Stimulated activated CD4-positive, alpha-beta T cell treated with anti-CD3 and anti-CD28 coated beads, TNF-alpha, amount 100 ng/mL, for 1 hour (primary cell): ENCODE data around the gene SOX6.
"Not testable (repeated sequence)": the region's sequence is repeated elsewhere in the genome, so short reads cannot be mapped to it uniquely, and the experiment has no call there.

Source experiments
- DNase-seq, 3 donors: peaks; one replicate each; pipeline ENCODE4 v3.0.0-alpha.2; 2020; ENCODE audit warnings: low read depth in 3 of 3, low spot score in 1 of 3

SOX6 gene

DNA sequence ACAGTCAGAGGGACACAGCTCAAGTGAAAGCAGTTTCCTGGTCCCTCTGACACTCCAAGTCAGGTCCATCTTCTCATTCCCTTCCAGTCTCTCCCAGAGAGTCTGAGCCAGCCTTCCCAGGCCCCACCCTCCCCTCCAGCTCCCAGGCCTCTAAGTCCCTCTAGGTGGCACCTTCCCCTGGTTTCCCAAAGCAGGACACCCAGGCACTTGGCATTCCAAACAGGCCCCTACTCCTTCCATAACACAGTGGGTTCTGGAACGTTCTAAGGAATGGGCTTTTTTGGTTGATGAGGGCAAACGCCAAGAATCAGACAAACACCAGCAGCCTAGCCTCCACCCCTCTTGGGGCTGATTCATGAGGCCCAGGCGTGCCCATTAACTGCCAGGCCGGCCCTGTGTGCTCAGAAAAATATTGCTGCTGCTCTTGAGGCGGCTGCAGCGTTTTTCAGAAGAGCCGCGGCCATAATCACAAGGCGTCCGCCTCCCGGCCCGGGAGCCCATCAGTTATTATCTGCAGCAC lies 418.7 kb downstream of the SOX6 start:
- DNase-seq, result no peak

DNA sequence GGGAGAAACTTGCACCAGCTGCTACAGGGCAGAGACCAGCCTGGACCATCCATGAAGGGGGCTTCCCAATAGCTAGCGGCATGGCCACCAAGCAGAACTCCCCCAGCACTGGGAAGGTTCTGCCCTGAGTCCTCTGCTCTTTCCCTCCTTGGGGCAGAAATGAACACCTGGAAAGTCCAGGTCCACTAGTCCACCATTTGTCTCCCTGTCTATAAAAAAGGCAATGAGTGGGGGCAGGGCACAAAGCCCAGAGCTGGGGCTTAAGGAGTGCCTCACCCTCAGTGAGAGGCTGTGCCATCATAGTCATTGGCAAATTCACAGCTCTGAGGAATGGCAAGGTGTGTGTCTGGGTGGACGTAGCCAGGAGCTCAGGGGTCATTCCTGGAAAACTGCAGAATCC lies 420.3 kb downstream of the SOX6 start:
- no peak for DNase-seq

DNA sequence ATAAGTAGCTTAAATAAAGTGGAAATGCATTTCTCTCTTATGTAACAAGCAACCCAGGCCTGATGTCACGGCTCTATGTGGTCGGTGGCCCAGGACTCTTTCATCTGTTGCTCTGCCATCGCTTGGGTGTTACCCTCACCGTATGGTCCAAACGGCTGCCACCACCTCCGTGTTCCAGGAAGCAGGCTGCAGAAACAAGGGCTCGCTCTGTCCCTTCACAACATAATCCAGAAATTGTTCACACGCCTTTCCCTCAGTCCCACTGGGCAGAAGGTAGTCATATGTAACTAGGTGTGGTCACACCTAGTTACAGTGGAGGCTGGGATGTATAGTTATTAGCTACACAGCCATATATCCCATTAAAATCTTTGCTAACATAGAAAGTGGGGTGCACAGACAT lies 421.0 kb downstream of the SOX6 start:
- no peak for DNase-seq

DNA sequence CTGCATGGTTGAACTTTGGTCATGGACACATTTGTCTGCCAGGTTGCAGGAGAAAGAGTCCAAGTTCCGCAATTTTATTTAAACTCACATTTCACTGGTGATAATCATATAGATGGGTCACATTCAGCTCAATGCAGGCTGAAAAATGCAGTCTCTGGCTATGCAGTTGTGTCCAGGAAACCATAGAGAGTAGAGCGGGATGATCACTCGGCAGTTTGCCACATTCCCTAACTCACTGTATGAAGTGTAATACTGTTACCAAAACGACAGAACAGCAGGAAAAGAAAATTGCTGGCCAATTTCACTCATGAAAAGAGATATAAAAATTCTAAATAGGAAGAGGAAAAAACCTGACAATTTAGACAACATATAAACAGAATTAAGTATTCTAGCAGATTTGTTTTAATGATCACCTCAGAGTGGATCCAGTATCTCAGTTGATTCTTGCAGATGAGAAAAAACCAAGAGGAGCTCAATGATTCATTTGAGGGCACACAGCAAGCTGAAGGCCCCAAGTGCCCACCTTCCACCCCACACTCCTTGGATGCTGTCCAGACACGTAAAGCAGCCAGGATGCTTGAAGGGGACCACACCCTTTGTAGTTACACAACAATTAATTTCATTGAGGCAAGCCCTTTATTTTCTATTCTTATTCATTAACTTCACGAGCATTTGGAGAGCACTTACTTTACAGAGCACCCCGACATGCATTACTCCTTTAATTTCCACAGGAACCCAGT lies 422.3 kb downstream of the SOX6 start:
- no peak for DNase-seq

DNA sequence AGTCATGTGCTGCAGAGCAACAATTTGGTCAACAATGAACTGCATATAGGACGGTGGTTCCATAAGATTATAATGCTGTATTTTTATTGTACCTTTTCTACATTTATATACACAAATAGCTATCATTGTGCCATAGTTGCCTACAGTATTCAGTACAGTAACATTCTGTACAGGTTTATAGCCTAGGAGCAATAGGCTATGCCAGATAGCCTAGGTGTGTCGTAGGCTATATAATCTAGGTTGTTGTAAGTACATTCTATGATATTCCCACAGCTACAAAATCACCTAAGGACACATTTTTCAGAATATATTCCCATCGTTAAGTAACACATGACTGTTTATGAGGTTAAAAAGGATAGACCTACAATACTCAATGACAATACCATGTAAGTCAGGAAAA lies 423.9 kb downstream of the SOX6 start:
- no peak for DNase-seq

DNA sequence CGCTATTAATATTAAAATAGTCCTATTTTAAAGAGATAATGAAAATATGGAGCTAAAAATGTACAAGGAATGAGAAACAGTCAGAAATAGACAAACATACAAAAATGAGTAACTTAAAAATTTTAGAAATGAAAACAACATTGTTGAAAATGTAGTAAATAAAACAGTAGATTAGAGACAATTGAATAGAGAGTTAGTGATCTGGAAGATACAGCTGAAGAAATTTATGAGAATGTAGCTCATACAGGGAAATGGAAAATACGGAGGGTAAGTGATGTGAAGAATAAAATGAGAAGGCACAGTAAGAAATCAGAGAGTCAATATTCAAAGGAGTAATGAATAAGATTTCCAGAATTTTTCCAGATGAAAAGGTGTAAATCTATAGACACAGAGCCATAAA lies 424.8 kb downstream of the SOX6 start:
- no peak for DNase-seq

DNA sequence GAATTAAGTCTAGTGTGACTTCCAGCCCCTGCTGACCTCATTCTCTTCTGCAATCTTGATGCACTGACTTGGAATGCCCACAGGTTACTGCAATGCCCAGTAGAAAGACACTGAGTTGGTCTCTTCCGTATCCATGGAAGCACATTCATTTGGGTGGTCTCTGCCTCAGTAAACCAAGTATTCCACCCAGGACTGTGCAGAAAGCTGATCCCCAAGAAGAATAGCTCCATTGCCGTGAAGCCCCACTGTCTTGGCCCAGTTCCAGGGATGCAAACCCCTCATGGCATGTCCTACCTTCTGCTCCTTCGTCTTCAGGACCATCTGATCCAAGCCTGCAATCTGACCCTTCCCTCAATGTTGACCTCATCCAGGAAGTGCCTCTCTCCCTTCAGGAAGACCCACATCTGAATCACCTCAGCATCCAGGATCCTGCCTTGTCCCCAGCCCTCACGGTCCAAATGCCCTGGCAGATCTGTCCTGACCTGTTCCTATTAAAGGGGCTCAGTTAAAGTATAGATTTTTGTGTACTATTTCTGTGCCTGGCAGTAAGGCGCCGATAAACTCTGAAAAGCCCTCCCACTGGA lies 425.8 kb downstream of the SOX6 start:
- DNase-seq, result no peak

DNA sequence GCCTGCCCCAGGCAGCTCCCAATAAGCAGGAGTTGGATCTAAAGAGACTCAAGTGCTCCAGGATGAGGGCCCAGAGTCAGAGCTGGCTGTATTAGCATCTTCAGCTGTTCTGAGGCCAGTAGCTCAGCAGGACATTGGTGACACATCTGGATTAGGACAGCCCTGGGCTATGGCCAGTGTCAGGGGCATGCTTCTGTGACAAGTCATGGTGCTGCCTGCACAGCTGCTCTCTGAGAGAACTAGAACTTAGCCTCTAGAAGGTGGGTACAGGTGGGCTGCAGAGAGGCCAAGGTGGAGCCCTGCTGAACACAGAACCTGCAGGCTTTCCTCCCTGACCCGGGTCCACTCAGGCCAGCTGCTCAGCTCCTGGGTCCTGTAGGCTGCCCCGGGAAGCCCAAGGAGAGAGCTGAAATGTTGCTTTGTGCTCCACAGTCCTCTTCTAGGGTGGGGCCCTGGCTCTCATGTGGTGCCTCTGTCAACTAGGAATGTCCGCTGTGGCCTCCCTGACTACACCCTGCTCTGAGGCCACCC lies 426.9 kb downstream of the SOX6 start:
- no peak for DNase-seq

DNA sequence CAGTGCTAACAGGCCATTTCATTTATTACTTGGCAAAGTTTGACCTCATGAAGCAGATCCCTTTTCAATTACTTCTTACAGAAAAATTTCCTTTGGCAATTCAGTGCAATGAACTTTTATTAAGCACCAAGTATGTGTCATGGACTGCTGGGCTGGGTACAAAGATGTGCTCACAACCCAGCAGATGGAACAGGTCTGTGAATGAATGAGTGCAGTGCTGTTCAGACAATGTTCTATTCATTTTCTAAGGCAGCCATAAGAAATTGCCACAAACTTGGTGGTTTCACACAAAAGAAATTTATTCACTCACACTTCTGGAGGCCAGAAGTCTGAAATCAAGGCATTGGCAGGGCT lies 428.5 kb downstream of the SOX6 start:
- no peak for DNase-seq

DNA sequence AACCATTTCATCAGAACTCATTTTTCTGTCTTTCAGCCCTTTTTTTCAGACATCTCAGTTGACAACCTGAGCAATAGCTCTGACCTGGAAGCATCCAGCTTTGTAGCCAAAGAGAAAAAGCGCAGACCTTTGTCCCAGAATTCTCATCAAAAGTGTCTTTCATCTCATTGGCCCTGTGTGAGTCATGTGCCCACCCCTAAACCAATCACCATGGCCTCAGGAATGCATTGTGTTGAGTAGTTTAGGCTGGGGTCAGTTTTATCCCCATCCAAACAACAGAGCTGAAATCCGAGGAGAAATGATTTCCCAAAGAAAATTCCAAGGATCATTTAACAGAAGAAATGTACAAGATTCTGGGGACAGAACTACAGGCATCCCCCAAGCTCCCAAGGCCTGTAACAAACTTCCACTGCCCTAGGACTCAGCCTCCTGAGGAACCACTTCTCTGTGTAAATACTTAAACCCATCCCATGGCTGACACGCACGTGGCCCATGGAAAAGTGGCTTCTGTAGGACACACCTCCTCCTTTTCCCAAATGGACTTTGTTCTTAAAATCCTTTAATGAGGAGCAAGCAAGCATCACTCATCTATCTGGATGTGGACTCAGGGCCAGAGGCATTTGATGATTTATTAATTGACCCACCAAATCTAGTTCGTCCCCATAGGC lies 429.0 kb downstream of the SOX6 start:
- no peak for DNase-seq

DNA sequence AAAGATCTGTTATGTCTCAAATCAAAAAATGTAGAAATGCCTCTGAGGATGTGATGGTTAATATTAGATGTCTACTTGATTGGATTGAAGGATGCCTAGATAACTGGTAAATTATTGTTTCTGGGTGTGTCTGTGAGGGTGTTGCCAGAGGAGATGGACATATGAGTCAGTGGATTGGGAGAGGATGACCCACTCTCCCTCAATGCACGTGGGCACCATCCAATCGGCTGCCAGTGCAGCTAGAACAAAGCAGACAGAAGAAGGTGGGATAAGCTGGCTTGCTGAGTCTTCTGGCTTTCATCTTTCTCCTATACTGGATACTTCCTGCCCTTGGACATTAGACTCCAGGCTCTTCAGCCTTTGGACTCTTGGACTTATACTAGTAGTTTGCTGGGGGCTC lies 430.3 kb downstream of the SOX6 start:
- DNase-seq, result no peak

DNA sequence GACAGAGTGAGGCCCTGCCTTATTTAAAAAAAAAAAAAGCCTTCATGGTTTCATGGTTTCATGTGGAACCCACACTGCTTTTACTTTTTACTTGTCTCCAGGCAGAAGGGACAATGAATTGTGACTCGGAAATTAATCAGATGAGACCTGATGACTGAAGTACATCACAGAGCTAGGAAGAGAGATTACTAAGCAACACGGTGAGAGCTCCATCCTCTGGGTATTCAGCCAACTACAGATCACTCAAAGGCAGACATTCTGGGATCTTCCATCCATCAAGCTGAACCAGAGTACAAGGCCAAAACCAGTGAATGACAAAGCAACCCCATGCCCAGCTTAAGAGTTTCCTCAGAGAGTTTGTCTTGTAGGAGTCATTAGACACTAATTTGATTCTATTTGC lies 433.2 kb downstream of the SOX6 start:
- no peak for DNase-seq

DNA sequence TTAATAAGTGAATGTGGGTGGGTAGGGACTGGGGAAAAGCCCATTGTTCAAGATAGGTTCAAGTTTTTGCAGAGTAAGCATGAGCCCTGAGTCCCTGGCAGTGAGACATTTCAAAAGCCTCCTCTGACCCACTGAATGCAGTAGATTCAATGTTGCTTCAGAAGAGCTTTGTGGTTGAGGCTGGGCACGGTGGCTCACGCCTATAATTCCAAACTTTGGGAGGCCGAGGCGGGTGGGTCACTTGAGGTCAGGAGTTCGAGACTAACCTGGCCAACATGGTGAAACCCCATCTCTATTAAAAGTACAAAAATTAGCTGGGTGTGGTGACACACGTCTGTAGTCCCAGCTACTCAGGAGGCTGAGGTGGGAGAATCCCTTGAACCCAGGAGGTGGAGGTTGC lies 433.6 kb downstream of the SOX6 start:
- not testable (repeated sequence) for DNase-seq

DNA sequence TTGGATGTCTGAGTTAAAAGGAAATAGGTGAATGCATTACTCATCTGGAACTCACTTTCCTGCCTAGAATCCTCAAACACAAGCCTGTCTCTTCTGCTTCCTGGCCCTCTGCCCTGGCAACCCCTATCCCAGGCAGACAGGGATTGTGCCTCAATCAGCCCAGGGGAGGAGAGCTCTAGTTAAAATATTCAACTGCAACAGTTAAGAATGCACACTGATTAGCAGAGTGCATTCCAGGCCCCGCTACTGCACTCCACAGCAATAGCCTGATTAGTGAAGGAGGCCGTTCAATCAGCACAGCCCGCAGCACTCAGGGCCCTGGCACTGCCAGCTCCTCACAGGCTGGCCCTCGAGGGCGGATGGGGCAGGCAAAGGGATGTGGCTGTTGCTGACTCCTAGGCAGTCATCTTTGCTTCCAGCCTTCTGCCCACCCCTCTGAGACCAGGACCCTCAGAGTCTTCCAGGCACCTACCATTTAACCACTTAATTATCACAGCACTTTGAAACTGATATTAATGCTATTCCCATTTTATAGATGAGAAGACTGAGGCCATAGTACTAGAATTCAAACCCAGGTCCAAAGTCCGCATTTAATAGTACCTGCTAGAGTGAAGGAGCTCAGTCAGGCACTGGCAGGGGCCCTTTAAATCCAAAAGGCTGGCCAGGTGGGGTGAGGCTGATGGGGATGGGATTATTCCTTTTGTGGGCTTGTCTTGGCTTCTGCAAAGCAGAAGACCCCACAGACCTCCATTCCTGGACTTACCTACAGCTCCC lies 435.3 kb downstream of the SOX6 start:
- DNase-seq, result no peak

DNA sequence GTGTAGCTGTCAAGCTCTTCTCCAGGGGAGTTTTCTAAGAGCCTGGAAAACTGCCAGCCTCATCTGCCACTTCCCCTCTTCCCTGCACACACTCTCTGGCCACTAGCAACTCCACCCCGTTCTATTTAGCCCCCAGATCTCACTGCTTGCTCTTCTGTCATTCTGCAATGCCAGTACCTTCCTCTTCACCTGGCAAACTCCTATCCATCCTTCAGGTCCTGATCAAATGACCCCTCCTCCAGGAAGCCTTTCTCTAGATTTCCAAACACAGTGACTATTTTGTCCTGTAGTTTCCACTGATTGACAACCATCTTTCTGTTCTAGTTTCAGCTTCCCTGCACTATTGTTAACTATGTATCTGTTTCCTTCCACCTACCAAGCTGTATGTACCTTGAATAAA lies 437.7 kb downstream of the SOX6 start:
- DNase-seq, result no peak

DNA sequence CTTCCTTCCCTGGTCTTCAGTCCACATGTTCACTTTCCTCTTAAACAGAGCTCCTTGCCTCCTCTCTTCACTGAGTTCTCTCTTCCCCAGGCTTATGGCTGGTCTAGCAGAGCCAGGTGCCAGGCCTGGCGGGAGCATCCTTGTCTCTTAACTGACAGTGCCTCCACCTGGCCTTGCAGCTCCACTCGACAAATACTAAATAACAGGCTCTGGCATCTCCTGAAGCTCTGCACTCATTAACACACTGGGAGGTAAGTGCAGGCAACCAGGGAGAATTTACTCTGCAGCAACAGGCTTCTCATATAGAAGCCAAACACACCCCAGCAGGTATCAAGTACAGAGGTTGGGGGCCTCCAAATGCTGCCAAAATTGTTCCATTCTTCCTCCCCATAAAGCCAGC lies 438.1 kb downstream of the SOX6 start:
- no peak for DNase-seq
